A673 (cell line): ENCODE results near the gene IQCM. TPM values are rescaled to one million over a fixed set of nuclear protein-coding genes. Genes with fewer than 3 reads are reported as not detected.

Source experiments
- BruUV-seq: library from RNA; stranded (reverse); fragments of 400-500 nt; replicated peaks from 2 replicates; lab custom pipeline; 2021; lab: Mats Ljungman, UMichigan
- CTCF ChIA-PET: fragments of 300-600 bp; sonication (Branson Sonifier 250); formaldehyde crosslinking; loops from one replicate; lab custom pipeline; 2022; ENCODE audit warnings: antibody characterized with exemption; lab: Charles Lee
- POLR2A ChIA-PET: fragments of 300-600 bp; sonication (Branson Sonifier 250); formaldehyde crosslinking; loops from one replicate; lab custom pipeline; 2022; ENCODE audit warnings: antibody characterized with exemption; ENCODE audit not compliant: low non-redundant PET; lab: Charles Lee
- DNase-seq: peaks from one replicate; pipeline ENCODE4 v3.0.0-alpha.2; 2015; ENCODE audit warnings: low spot score
- H3K27ac ChIP-seq: fragments of 200-600 bp; sonication (generic); 2 replicates; pipeline ENCODE4 v1.5.1; 2016; ENCODE audit warnings: mixed run types, low read depth, mild to moderate bottlenecking, mixed read lengths, antibody characterized with exemption, low read length; ENCODE audit not compliant: poor library complexity, severe bottlenecking
- H3K27me3 ChIP-seq: fragments of 200-600 bp; sonication (generic); replicated peaks from 2 replicates; pipeline ENCODE4 v1.6.1; 2017; ENCODE audit warnings: mixed run types, low read depth, mild to moderate bottlenecking, mixed read lengths, antibody characterized with exemption, low read length; ENCODE audit not compliant: insufficient read depth, poor library complexity
- H3K36me3 ChIP-seq: fragments of 200-600 bp; sonication (generic); 2 replicates; pipeline ENCODE4 v1.6.1; 2016; ENCODE audit warnings: mixed run types, mild to moderate bottlenecking, mixed read lengths, antibody characterized with exemption, low read length; ENCODE audit not compliant: insufficient read depth, poor library complexity, severe bottlenecking
- H3K4me1 ChIP-seq: fragments of 200-600 bp; sonication (generic); 2 replicates; pipeline ENCODE4 v1.6.1; 2017; ENCODE audit warnings: mixed run types, mild to moderate bottlenecking, mixed read lengths, antibody characterized with exemption, low read length; ENCODE audit not compliant: insufficient read depth, poor library complexity, severe bottlenecking
- H3K4me3 ChIP-seq: fragments of 200-600 bp; sonication (generic); 2 replicates; pipeline ENCODE4 v1.5.1; 2016; ENCODE audit warnings: low read depth, mixed run types, mild to moderate bottlenecking, mixed read lengths, low read length; ENCODE audit not compliant: poor library complexity, severe bottlenecking
- H3K9me3 ChIP-seq: fragments of 200-600 bp; sonication (generic); 2 replicates; pipeline ENCODE4 v1.6.1; 2016; ENCODE audit warnings: mixed run types, low read depth, mild to moderate bottlenecking, mixed read lengths, antibody characterized with exemption, low read length; ENCODE audit not compliant: poor library complexity, severe bottlenecking
- CTCF ChIP-seq: fragments of 300-800, 200-600 bp; sonication (generic); conservative IDR thresholded peaks from 2 replicates; pipeline ENCODE4 v1.5.1; 2017; ENCODE audit warnings: low read depth, mild to moderate bottlenecking, antibody characterized with exemption, low read length, moderate library complexity, mixed read lengths
- EZH2 ChIP-seq: fragments of 200-600 bp; sonication (generic); IDR thresholded peaks from 2 replicates; pipeline ENCODE4 v1.6.1; 2017; ENCODE audit warnings: borderline replicate concordance, low read depth, mild to moderate bottlenecking, mixed read lengths, antibody characterized with exemption, low read length; ENCODE audit not compliant: poor library complexity, severe bottlenecking
- intact Hi-C: fragments of 100-400 bp; cut with micrococcal nuclease; formaldehyde crosslinking; loops from one replicate; pipeline ENCODE4 v1.10.0; 2022; ENCODE audit not compliant: unreplicated experiment
- total RNA-seq: library from RNA; stranded (reverse); gene quantifications from 2 replicates; pipeline ENCODE4 v1.2.3, GENCODE V29; 2021

The IQCM gene
- total RNA-seq, 1 experiment from 2014 or later: not detected

- no peak overlapping the region for H3K4me3 ChIP-seq
- no peak for DNase-seq
- no peaks in the 10 kb centered on the region for H3K4me1 ChIP-seq
- BruUV-seq: no TSS peak
- H3K9me3 ChIP-seq: no peaks in the 10 kb centered on the region
- TF ChIP-seq EZH2: no peak
- TF ChIP-seq CTCF: no peak
- ChIA-PET POLR2A (no interaction called here), CTCF (no interaction called here)
- intact Hi-C loops: no loop called here
- no peaks in the 10 kb centered on the region for H3K36me3 ChIP-seq
- no peaks in the 10 kb centered on the region for H3K27me3 ChIP-seq
- no peak overlapping the region for H3K27ac ChIP-seq
Measured at GRCh38 chr4:149499726-149500125, 315.9 kb downstream of the IQCM start.

- intact Hi-C loops: no loop called here
- H3K4me1 ChIP-seq: no peaks in the 10 kb centered on the region
- ChIA-PET CTCF (no interaction called here), POLR2A (no interaction called here)
- H3K27me3 ChIP-seq: no peaks in the 10 kb centered on the region
- TF ChIP-seq EZH2: no peak
- TF ChIP-seq CTCF: no peak
- no peaks in the 10 kb centered on the region for H3K9me3 ChIP-seq
- DNase-seq: no peak
- H3K27ac ChIP-seq: no peak overlapping the region
- no peaks in the 10 kb centered on the region for H3K36me3 ChIP-seq
- H3K4me3 ChIP-seq: no peak overlapping the region
- BruUV-seq: no TSS peak
Measured at GRCh38 chr4:149498246-149498645, 317.4 kb downstream of the IQCM start.

GRCh38 chr4:149493492-149493891 is 322.2 kb downstream of the IQCM start:
- BruUV-seq: no TSS peak
- CTCF ChIA-PET: no interaction called here
- Histone ChIP-seq H3K4me3 (no peak overlapping the region), H3K27me3 (no peaks in the 10 kb centered on the region), H3K9me3 (no peaks in the 10 kb centered on the region), H3K4me1 (no peaks in the 10 kb centered on the region), H3K36me3 (no peaks in the 10 kb centered on the region), H3K27ac (no peak overlapping the region)
- no peak for TF ChIP-seq EZH2
- no peak for TF ChIP-seq CTCF
- DNase-seq: no peak
- intact Hi-C loops: no loop called here
- POLR2A ChIA-PET: no interaction called here
